B cell (primary cell): ENCODE measurements around the gene RPH3AL. TPM values are rescaled to one million over a fixed set of nuclear protein-coding genes. Genes with fewer than 3 reads are reported as not detected.

ENCODE experiments used
- ATAC-seq: fragments of 200-7000 bp; cut with Tn5 transposase; one replicate; pipeline ENCODE4 v1.10.0; 2021; ENCODE audit warnings: low read depth, mild to moderate bottlenecking, moderate number of reproducible peaks, moderate library complexity
- CTCF ChIA-PET: fragments of 350-600 bp; sonication (Branson Sonifier 250); formaldehyde crosslinking; loops from one replicate; lab custom pipeline; 2021; ENCODE audit warnings: antibody characterized with exemption, inconsistent platforms; lab: Charles Lee
- POLR2A ChIA-PET: fragments of 350-600 bp; sonication (Branson Sonifier 250); formaldehyde crosslinking; loops from one replicate; lab custom pipeline; 2021; ENCODE audit warnings: antibody characterized with exemption; lab: Charles Lee
- DNase-seq: peaks from one replicate; pipeline ENCODE4 v3.0.0; 2013
- H2AFZ ChIP-seq: 2 replicates; pipeline ENCODE4 v1.6.1; 2012; ENCODE audit warnings: mild to moderate bottlenecking, low read depth, low read length; ENCODE audit not compliant: insufficient read depth, poor library complexity, severe bottlenecking
- H3K27ac ChIP-seq, 2 donors: 1 replicate in 1 of 2; 2 replicates in 1 of 2; pipeline ENCODE4 v1.5.1; 2012 to 2013; ENCODE audit warnings: low read length in 2 of 2, mild to moderate bottlenecking in 2 of 2, moderate library complexity in 1 of 2
- H3K27me3 ChIP-seq, 4 experiments: fragments of 200-600 bp in 1 of 4; sonication (generic) in 1 of 4; replicated peaks in 1 of 4; 1 replicate in 2 of 4; 2 replicates in 2 of 4; pipeline versions ENCODE4 v1.6.1 to v1.7.0; 2013 to 2016; ENCODE audit warnings: low read length in 3 of 4, mild to moderate bottlenecking in 2 of 4, mixed read lengths in 1 of 4, moderate library complexity in 1 of 4; ENCODE audit not compliant: insufficient read depth in 4 of 4, control insufficient read depth in 3 of 4; ENCODE audit errors: control extremely low read depth in 1 of 4
- H3K36me3 ChIP-seq, 2 experiments: replicated peaks in 1 of 2; 1 replicate in 1 of 2; 2 replicates in 1 of 2; pipeline versions ENCODE4 v1.6.1 to v1.7.1; 2013; ENCODE audit warnings: low read length in 1 of 2; ENCODE audit not compliant: insufficient read depth in 2 of 2, control insufficient read depth in 1 of 2; ENCODE audit errors: control extremely low read depth in 1 of 2, extremely low read depth in 1 of 2
- H3K4me1 ChIP-seq, 2 donors: fragments of 200-600 bp in 1 of 2; sonication (generic) in 1 of 2; 1 replicate in 1 of 2; 2 replicates in 1 of 2; pipeline versions ENCODE4 v1.5.1 to v1.6.1; 2013 to 2017; ENCODE audit warnings: low read length in 2 of 2; ENCODE audit not compliant: control insufficient read depth in 2 of 2, insufficient read depth in 2 of 2
- H3K4me2 ChIP-seq: replicated peaks from 2 replicates; pipeline ENCODE3; 2012; ENCODE audit warnings: mild to moderate bottlenecking, low read depth, low read length; ENCODE audit not compliant: poor library complexity, severe bottlenecking
- H3K4me3 ChIP-seq, 5 experiments: fragments of 200-600 bp in 1 of 5; sonication (generic) in 1 of 5; 1 replicate in 3 of 5; 2 replicates in 2 of 5; pipeline versions ENCODE4 v1.5.1 to v1.7.0; 2011 to 2016; ENCODE audit warnings: low read length in 4 of 5, mild to moderate bottlenecking in 4 of 5, low read depth in 2 of 5, control low read depth in 1 of 5, moderate library complexity in 1 of 5; ENCODE audit not compliant: insufficient read depth in 1 of 5; ENCODE audit errors: control extremely low read depth in 1 of 5, extremely low read depth in 1 of 5
- H3K79me2 ChIP-seq: fragments of 200-600 bp; sonication (generic); one replicate; pipeline ENCODE4 v1.6.0; 2016; ENCODE audit warnings: low read length; ENCODE audit not compliant: control insufficient read depth, insufficient read depth
- H3K9ac ChIP-seq: fragments of 200-600 bp; sonication (generic); 2 replicates; pipeline ENCODE4 v1.6.1; 2017; ENCODE audit warnings: mild to moderate bottlenecking, low read length, moderate library complexity
- H3K9me3 ChIP-seq, 3 donors: one replicate each; pipeline versions ENCODE4 v1.6.1 to v1.7.1; 2013; ENCODE audit warnings: low read length in 2 of 3; ENCODE audit not compliant: control insufficient read depth in 2 of 3, insufficient read depth in 1 of 3; ENCODE audit errors: control extremely low read depth in 1 of 3
- H4K20me1 ChIP-seq: 2 replicates; pipeline ENCODE4 v1.6.0; 2012; ENCODE audit warnings: mild to moderate bottlenecking, low read length; ENCODE audit not compliant: insufficient read depth, control insufficient read depth, poor library complexity, severe bottlenecking
- H3K27ac Mint-ChIP-seq: one replicate; pipeline ENCODE4 v1.8.0; 2021; ENCODE audit warnings: mixed read lengths
- H3K27me3 Mint-ChIP-seq: one replicate; pipeline ENCODE4 v1.8.0; 2021; ENCODE audit warnings: mixed read lengths
- H3K4me1 Mint-ChIP-seq: one replicate; pipeline ENCODE4 v1.8.0; 2021; ENCODE audit warnings: mixed read lengths
- H3K4me3 Mint-ChIP-seq: one replicate; pipeline ENCODE4 v1.8.0; 2021; ENCODE audit warnings: mixed read lengths
- H3K9me3 Mint-ChIP-seq: one replicate; pipeline ENCODE4 v1.8.0; 2022; ENCODE audit warnings: mixed read lengths; ENCODE audit not compliant: insufficient read depth
- EZH2 ChIP-seq: IDR thresholded peaks from 2 replicates; pipeline ENCODE4 v1.6.1; 2012; ENCODE audit warnings: borderline replicate concordance, low read depth, mild to moderate bottlenecking, moderate library complexity, low read length; ENCODE audit not compliant: insufficient read depth, poor library complexity, severe bottlenecking
- WGBS: methylation state at CpG from one replicate; pipeline ENCODE4 v1.1.5; 2013; ENCODE audit warnings: missing lambda C conversion rate; ENCODE audit not compliant: insufficient coverage; 5-methylcytosine and 5-hydroxymethylcytosine counted together
- intact Hi-C: fragments of 100-400 bp; cut with micrococcal nuclease; formaldehyde crosslinking; loops from one replicate; pipeline ENCODE4 v1.10.0; 2022
- polyA plus RNA-seq: library from polyadenylated mRNA; depleted of rRNA; stranded (reverse); fragments of >200 nt; gene quantifications from 2 replicates; pipeline ENCODE4 v1.2.3, GENCODE V29; 2012
- total RNA-seq, 2 donors: library from RNA; stranded (reverse); fragments of 120-200 nt in 1 of 2; gene quantifications; 1 replicate in 1 of 2; 2 replicates in 1 of 2; pipeline versions ENCODE4 v1.2.3 to v1.2.4, GENCODE V29; 2013 to 2022
- TF ChIP-seq, protein P1 (sequence below): fragments of 200-600 bp; IDR thresholded peaks from one replicate; pipeline ENCODE4 v1.8.0; 2022; ENCODE audit warnings: antibody characterized with exemption, mild to moderate bottlenecking

The RPH3AL gene
- total and polyA plus RNA-seq, 2 donors (not counting 1 experiment from before 2014, with no cell fraction given), result 10.8 to 13.3 TPM

DNA sequence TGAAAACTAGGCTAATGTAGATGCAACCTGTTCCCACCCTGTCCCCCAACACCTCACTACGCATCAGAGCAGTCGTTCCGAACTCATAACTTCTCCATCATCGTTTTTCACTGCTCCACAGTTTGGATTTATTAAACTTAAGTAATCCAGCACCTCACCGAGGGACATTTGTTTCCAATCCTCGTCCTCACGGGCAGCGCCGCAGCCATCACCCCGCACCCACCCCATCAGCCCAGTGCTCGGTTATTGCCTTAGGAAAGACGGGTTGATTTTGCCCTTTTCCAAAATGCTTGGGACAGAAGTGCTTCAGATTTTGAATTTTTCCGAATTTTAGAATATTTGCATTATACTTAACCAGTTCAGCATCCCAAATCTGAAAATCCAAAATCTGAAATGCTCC is 100.2 kb downstream of the RPH3AL start:
- Histone ChIP-seq H2AFZ (no peak overlapping the region), H3K79me2 (no peaks in the 10 kb centered on the region), H3K27me3 (no peaks in the 10 kb centered on the region), H3K27ac (no peak overlapping the region), H4K20me1 (no peaks in the 10 kb centered on the region), H3K9me3 (peaks cover 0 to 5% (median 0%) of the 10 kb centered on the region in 3 donors), H3K36me3 (no peaks in the 10 kb centered on the region), H3K4me1 (no peaks in the 10 kb centered on the region), H3K4me3 (no peak overlapping the region), H3K4me2 (no peak overlapping the region), H3K9ac (no peak overlapping the region)
- Mint-ChIP-seq H3K27me3 (no peaks in the 10 kb centered on the region), H3K9me3 (no peaks in the 10 kb centered on the region), H3K4me3 (no peak overlapping the region), H3K27ac (no peak overlapping the region), H3K4me1 (no peaks in the 10 kb centered on the region)
- DNase-seq (no peak), ATAC-seq (no peak)
- 94% methylated on average over 12 of the region's 13 CpGs for WGBS
- ChIA-PET POLR2A (no interaction called here), CTCF (no interaction called here)
- intact Hi-C loops, result no loop called here
- TF ChIP-seq, protein P1, sequence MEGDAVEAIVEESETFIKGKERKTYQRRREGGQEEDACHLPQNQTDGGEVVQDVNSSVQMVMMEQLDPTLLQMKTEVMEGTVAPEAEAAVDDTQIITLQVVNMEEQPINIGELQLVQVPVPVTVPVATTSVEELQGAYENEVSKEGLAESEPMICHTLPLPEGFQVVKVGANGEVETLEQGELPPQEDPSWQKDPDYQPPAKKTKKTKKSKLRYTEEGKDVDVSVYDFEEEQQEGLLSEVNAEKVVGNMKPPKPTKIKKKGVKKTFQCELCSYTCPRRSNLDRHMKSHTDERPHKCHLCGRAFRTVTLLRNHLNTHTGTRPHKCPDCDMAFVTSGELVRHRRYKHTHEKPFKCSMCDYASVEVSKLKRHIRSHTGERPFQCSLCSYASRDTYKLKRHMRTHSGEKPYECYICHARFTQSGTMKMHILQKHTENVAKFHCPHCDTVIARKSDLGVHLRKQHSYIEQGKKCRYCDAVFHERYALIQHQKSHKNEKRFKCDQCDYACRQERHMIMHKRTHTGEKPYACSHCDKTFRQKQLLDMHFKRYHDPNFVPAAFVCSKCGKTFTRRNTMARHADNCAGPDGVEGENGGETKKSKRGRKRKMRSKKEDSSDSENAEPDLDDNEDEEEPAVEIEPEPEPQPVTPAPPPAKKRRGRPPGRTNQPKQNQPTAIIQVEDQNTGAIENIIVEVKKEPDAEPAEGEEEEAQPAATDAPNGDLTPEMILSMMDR, result no peak
- TF ChIP-seq EZH2, result no peak

- H2AFZ ChIP-seq, result no peak overlapping the region
- no peaks in the 10 kb centered on the region for H3K27me3 Mint-ChIP-seq
- H3K27ac Mint-ChIP-seq, result no peak overlapping the region
- H3K4me2 ChIP-seq, result no peak overlapping the region
- no peaks in the 10 kb centered on the region for H3K4me1 Mint-ChIP-seq
- H3K79me2 ChIP-seq, result no peaks in the 10 kb centered on the region
- ChIA-PET CTCF (no interaction called here), POLR2A (no interaction called here)
- H3K9me3 ChIP-seq, result peaks cover 0 to 5% (median 0%) of the 10 kb centered on the region in 3 donors
- WGBS, result 93% methylated on average over 12 of the region's 12 CpGs
- H3K36me3 ChIP-seq, result no peaks in the 10 kb centered on the region
- no peak for DNase-seq
- H3K9ac ChIP-seq, result no peak overlapping the region
- TF ChIP-seq, protein P1, result no peak
- TF ChIP-seq EZH2, result no peak
- H3K4me3 ChIP-seq, result no peak overlapping the region
- H3K27ac ChIP-seq, result no peak overlapping the region
- no peaks in the 10 kb centered on the region for H3K27me3 ChIP-seq
- H3K4me1 ChIP-seq, result no peaks in the 10 kb centered on the region
- H3K9me3 Mint-ChIP-seq, result no peaks in the 10 kb centered on the region
- no peak for ATAC-seq
- intact Hi-C loops, result no loop called here
- no peaks in the 10 kb centered on the region for H4K20me1 ChIP-seq
- no peak overlapping the region for H3K4me3 Mint-ChIP-seq
Observed at GRCh38 chr17:251531-251930, 101.1 kb downstream of the RPH3AL start.
